ENCODE data around the gene KRTAP10-7. TPM values are rescaled to one million over a fixed set of nuclear protein-coding genes. Genes with fewer than 3 reads are reported as not detected.
"Not testable (repeated sequence)": the region's sequence is repeated elsewhere in the genome, so short reads cannot be mapped to it uniquely, and the experiment has no call there.

KRTAP10-7 gene
- total and polyA plus RNA-seq, 2 experiments from 2014 or later = not detected

DNA sequence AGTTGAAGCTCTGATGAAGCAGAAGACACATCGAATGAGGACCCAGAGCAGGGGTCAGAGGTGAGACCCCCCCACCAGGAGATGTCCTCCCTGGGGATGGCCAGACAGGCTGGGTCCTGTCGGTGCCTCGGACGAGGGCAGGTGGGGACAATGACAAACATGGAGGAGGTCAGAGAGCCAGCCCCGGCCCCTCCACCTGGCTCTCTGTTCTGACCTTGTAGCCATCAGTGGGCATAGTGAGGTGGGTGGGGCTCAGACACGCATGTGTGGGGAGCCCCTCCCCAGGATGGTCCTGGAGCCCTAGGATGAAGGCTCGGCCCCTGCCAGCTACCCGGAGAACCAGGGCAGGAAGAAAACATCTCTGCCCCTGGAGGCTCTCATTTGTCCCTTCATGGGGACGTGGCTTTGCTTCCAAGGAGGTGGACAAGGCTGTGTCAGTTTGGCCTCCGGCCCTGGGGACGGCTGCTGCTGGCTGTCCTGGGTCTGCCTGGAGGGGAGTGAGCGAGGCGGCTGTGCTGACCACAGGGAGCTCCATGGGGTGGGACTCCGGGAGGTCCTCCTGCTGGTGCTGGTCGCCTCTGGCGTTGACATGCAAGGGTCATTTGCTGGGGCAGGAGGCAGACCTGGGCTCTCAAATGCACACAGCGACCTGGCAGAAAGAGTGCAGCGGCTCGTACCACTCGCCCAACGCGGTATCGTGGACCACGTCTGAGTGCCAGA, 10.7 kb upstream of the KRTAP10-7 start:
- Histone ChIP-seq H3K4me2 (no peak overlapping the region), H3K9me2 (ENCODE audit: insufficient read depth) (no peaks in the 10 kb centered on the region), H3K4me1 (ENCODE audit: insufficient read depth) (peaks cover 13% of the 10 kb centered on the region), H3F3A (replicated peaks; ENCODE audit: low read depth) (0 out of 2 replicates have a peak, but pooled peaks cover 4% of the 10 kb centered on the region), H3K27me3 (ENCODE audit: insufficient read depth) (no peaks in the 10 kb centered on the region), H2AFZ (no peak overlapping the region), H3K4me3 (no peak overlapping the region), H4K20me1 (replicated peaks; ENCODE audit: insufficient read depth) (no peaks in the 10 kb centered on the region), H3K79me2 (replicated peaks; ENCODE audit: insufficient read depth) (no peaks in the 10 kb centered on the region), H3K36me3 (ENCODE audit: insufficient read depth) (no peaks in the 10 kb centered on the region), H3K27ac (ENCODE audit: low read depth) (no peak overlapping the region)
- no peak overlapping the region for H3K27ac Mint-ChIP-seq
- no peak overlapping the region for H3K4me3 Mint-ChIP-seq
- no peaks in the 10 kb centered on the region; the same call in 2 of the 3 replicates for H3K36me3 Mint-ChIP-seq (ENCODE audit: low read depth)
- H3K9me3 Mint-ChIP-seq = no peaks in the 10 kb centered on the region; the same call in 2 of the 3 replicates
- ATAC-seq = no peak
- no peak for DNase-seq (ENCODE audit: low spot score)
- peaks cover 7% of the 10 kb centered on the region for H3K27me3 Mint-ChIP-seq (ENCODE audit: insufficient read depth, low read depth, poor library complexity)
- H3K4me1 Mint-ChIP-seq = peaks cover 14% of the 10 kb centered on the region
- TF ChIP-seq JUNB (IDR thresholded peaks at IDR 0.05; ENCODE audit: unreplicated experiment) (no peak), ZNF114 (CRISPR knock-in tag; IDR thresholded peaks at IDR 0.05) (no peak), NANOG (IDR thresholded peaks at IDR 0.05; ENCODE audit: borderline replicate concordance) (no peak), STAT1 (IDR thresholded peaks at IDR 0.05; ENCODE audit: unreplicated experiment) (no peak)

DNA sequence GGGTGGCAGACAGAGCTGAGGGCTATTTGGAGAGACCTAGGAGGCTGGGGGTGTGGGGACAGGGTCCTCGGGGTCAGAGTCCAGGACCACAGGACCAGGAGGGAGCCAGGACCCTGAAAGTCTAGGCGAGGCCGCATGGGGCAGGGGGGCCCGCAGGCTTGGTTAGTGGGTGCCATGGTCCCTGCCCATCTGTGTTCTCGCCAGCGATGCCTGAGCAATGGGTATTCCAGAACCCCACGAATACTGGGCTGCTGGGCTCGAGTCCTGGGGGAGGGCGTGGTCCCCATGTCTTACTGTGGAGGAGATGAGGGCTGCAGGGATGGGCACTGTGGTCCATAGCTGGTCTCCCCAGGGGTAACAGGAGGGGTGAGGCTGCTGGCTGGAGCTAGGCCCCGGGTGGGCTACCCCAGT, 10.1 kb upstream of the KRTAP10-7 start:
- Mint-ChIP-seq H3K36me3 (ENCODE audit: low read depth) (no peaks in the 10 kb centered on the region; the same call in 2 of the 3 replicates), H3K9me3 (no peaks in the 10 kb centered on the region; the same call in 2 of the 3 replicates), H3K4me3 (no peak overlapping the region), H3K27ac (no peak overlapping the region), H3K4me1 (peaks cover 14% of the 10 kb centered on the region), H3K27me3 (ENCODE audit: insufficient read depth, low read depth, poor library complexity) (peaks cover 7% of the 10 kb centered on the region)
- Histone ChIP-seq H3K9me2 (ENCODE audit: insufficient read depth) (no peaks in the 10 kb centered on the region), H4K20me1 (replicated peaks; ENCODE audit: insufficient read depth) (no peaks in the 10 kb centered on the region), H3K4me2 (no peak overlapping the region), H2AFZ (no peak overlapping the region), H3K27ac (ENCODE audit: low read depth) (no peak overlapping the region), H3K27me3 (ENCODE audit: insufficient read depth) (no peaks in the 10 kb centered on the region), H3K79me2 (replicated peaks; ENCODE audit: insufficient read depth) (no peaks in the 10 kb centered on the region), H3F3A (replicated peaks; ENCODE audit: low read depth) (0 out of 2 replicates have a peak, but pooled peaks cover 4% of the 10 kb centered on the region), H3K36me3 (ENCODE audit: insufficient read depth) (no peaks in the 10 kb centered on the region), H3K4me1 (ENCODE audit: insufficient read depth) (peaks cover 13% of the 10 kb centered on the region), H3K4me3 (no peak overlapping the region)
- ATAC-seq (no peak), DNase-seq (ENCODE audit: low spot score) (no peak)
- no peak for TF ChIP-seq EZH2phosphoT487 (IDR thresholded peaks at IDR 0.05; ENCODE audit: unreplicated experiment)
- TF ChIP-seq STAT1 (IDR thresholded peaks at IDR 0.05; ENCODE audit: unreplicated experiment) = no peak

DNA sequence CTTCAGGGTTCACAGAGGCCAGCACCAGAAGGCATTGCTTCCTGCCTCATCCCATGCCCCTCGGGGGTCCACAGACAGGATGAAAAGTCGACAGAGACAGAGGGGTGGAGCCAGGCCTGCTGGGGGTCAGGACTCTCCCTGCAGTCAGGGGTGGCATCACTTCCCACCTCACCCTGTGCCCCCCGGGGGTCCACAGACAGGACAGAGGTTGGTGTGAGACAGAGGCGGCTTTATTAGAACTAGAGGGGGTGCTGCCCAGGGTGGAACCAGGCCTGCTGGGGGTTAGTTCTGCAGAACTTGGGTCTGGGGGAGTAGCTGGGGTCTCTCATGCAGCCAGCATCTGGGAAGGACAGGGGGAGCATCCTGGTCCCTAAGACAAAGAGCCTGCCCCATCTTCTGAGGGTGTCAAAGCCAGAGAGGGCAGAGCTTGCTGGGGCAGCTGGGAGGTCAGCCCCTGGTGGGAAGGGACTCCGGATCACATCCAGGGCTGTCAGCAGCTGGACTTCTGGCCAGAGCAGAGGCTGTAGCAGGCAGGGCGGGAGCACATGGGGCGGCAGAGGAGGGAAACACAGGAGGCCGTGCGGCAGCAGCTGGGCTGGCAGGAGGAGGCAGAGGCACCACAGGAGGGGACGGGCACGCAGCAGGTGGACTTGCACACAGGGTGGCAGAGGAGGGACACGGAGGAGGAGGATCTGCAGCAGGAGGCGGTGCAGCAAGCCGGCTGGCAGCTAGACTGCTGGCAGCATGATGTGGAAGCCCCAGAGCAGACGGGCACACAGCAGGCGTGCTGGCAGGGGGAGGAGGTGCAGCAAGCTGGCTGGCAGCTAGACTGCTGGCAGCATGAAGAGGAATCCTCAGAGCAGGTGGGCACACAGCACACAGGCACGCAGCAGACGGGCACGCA, 9.2 kb upstream of the KRTAP10-7 start:
- H3K9me3 Mint-ChIP-seq; H3K27me3 ChIP-seq (ENCODE audit: insufficient read depth); H3K4me3 Mint-ChIP-seq; H3K27ac Mint-ChIP-seq; H3K36me3 ChIP-seq (ENCODE audit: insufficient read depth); H3K9me2 ChIP-seq (ENCODE audit: insufficient read depth); H3F3A ChIP-seq (replicated peaks; ENCODE audit: low read depth); H2AFZ ChIP-seq; DNase-seq (ENCODE audit: low spot score); H3K36me3 Mint-ChIP-seq (ENCODE audit: low read depth); H3K79me2 ChIP-seq (replicated peaks; ENCODE audit: insufficient read depth); H3K4me2 ChIP-seq; H3K27ac ChIP-seq (ENCODE audit: low read depth); H3K27me3 Mint-ChIP-seq (ENCODE audit: insufficient read depth, low read depth, poor library complexity); ATAC-seq; H3K4me3 ChIP-seq; H4K20me1 ChIP-seq (replicated peaks; ENCODE audit: insufficient read depth): not testable (repeated sequence)
- H3K4me1 Mint-ChIP-seq = peaks cover 14% of the 10 kb centered on the region
- peaks cover 13% of the 10 kb centered on the region for H3K4me1 ChIP-seq (ENCODE audit: insufficient read depth)

DNA sequence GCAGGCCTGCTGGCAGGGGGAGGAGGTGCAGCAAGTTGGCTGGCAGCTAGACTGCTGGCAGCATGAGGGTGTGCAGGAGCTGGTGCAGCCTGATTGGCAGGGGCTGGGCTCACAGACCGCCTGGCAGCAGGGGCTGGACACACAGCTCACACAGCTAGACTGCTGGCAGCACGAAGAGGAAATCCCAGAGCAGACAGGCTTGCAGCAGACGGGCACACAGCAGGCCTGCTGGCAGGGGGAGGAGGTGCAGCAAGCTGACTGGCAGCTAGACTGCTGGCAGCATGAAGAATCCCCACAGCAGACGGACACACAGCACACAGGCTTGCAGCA, 8.6 kb upstream of the KRTAP10-7 start:
- not testable (repeated sequence) for H3K36me3 ChIP-seq (ENCODE audit: insufficient read depth); H3K9me3 Mint-ChIP-seq; H3K27ac ChIP-seq (ENCODE audit: low read depth); H4K20me1 ChIP-seq (replicated peaks; ENCODE audit: insufficient read depth); H3K27me3 ChIP-seq (ENCODE audit: insufficient read depth); H3F3A ChIP-seq (replicated peaks; ENCODE audit: low read depth); H3K4me2 ChIP-seq; H3K27me3 Mint-ChIP-seq (ENCODE audit: insufficient read depth, low read depth, poor library complexity); H3K27ac Mint-ChIP-seq; ATAC-seq; H2AFZ ChIP-seq; H3K36me3 Mint-ChIP-seq (ENCODE audit: low read depth); DNase-seq (ENCODE audit: low spot score); H3K4me3 Mint-ChIP-seq; H3K9me2 ChIP-seq (ENCODE audit: insufficient read depth); H3K79me2 ChIP-seq (replicated peaks; ENCODE audit: insufficient read depth); H3K4me3 ChIP-seq
- H3K4me1 Mint-ChIP-seq = peaks cover 14% of the 10 kb centered on the region
- peaks cover 13% of the 10 kb centered on the region for H3K4me1 ChIP-seq (ENCODE audit: insufficient read depth)
